BJ (cell line): ENCODE data around the gene OPCML. TPM values are rescaled to one million over a fixed set of nuclear protein-coding genes. Genes with fewer than 3 reads are reported as not detected.

ENCODE experiments used
- CTCF ChIA-PET: fragments of 350-600 bp; formaldehyde crosslinking; extraction: SDS; loops from one replicate; lab custom pipeline; 2021; ENCODE audit warnings: antibody characterized with exemption, inconsistent platforms; lab: Yijun Ruan, JAX
- POLR2A ChIA-PET: fragments of 300-600 bp; sonication (Branson Sonifier 250); formaldehyde crosslinking; extraction: SDS; loops from one replicate; lab custom pipeline; 2021; ENCODE audit warnings: antibody characterized with exemption; lab: Charles Lee
- DNase-seq: peaks from one replicate; pipeline ENCODE4 v3.0.0-alpha.2; 2011; ENCODE audit warnings: low read depth
- H3K27me3 ChIP-seq: 2 replicates; pipeline ENCODE4 v1.6.0; 2011; ENCODE audit warnings: low read length; ENCODE audit not compliant: control insufficient read depth, insufficient read depth
- H3K36me3 ChIP-seq: 2 replicates; pipeline ENCODE4 v1.5.1; 2011; ENCODE audit warnings: low read length; ENCODE audit not compliant: control insufficient read depth, insufficient read depth
- H3K4me3 ChIP-seq: 2 replicates; pipeline ENCODE4 v1.5.1; 2011; ENCODE audit warnings: low read depth, mild to moderate bottlenecking, control low read depth, low read length
- CTCF ChIP-seq: IDR thresholded peaks from 2 replicates; pipeline ENCODE4 v1.5.1; 2011; ENCODE audit warnings: low read depth, mild to moderate bottlenecking, control low read depth, inconsistent platforms, low read length, moderate library complexity; ENCODE audit not compliant: insufficient read depth
- polyA plus RNA-seq: library from polyadenylated mRNA; depleted of rRNA; stranded (reverse); fragments of >200 nt; gene quantifications from 2 replicates; pipeline ENCODE4 v1.2.3, GENCODE V29; 2011

The OPCML gene
- polyA plus RNA-seq, 1 experiment, result 2.0 TPM

GRCh38 chr11:133521502-133521901 is 10.8 kb downstream of the OPCML start:
- ChIA-PET CTCF (no interaction called here), POLR2A (no interaction called here)
- DNase-seq, result no peak

GRCh38 chr11:133520707-133521106 is 11.6 kb downstream of the OPCML start:
- Histone ChIP-seq H3K36me3 (no peaks in the 10 kb centered on the region), H3K4me3 (no peak overlapping the region), H3K27me3 (no peaks in the 10 kb centered on the region)
- no peak for TF ChIP-seq CTCF
- ChIA-PET POLR2A (no interaction called here), CTCF (no interaction called here)
- DNase-seq, result no peak

More at GRCh38 chr11:133521502-133521901, 10.8 kb downstream of the OPCML start:
- no peaks in the 10 kb centered on the region for H3K27me3 ChIP-seq
- no peaks in the 10 kb centered on the region for H3K36me3 ChIP-seq
- H3K4me3 ChIP-seq, result no peak overlapping the region
- TF ChIP-seq CTCF, result no peak

- no peak for DNase-seq
- H3K27me3 ChIP-seq, result no peaks in the 10 kb centered on the region
- ChIA-PET CTCF (no interaction called here), POLR2A (no interaction called here)
- H3K4me3 ChIP-seq, result no peak overlapping the region
- no peaks in the 10 kb centered on the region for H3K36me3 ChIP-seq
- no peak for TF ChIP-seq CTCF
Observed at GRCh38 chr11:133519560-133519959, 12.7 kb downstream of the OPCML start.

- no peak for TF ChIP-seq CTCF
- CTCF ChIA-PET, result no interaction called here
- H3K4me3 ChIP-seq, result no peak overlapping the region
- no peak for DNase-seq
- no peaks in the 10 kb centered on the region for H3K36me3 ChIP-seq
- H3K27me3 ChIP-seq, result no peaks in the 10 kb centered on the region
- POLR2A ChIA-PET, result no interaction called here
Observed at GRCh38 chr11:133518702-133519264, 13.5 kb downstream of the OPCML start.

GRCh38 chr11:133516845-133517244 is 15.5 kb downstream of the OPCML start:
- Histone ChIP-seq H3K27me3 (no peaks in the 10 kb centered on the region), H3K36me3 (no peaks in the 10 kb centered on the region), H3K4me3 (no peak overlapping the region)
- POLR2A ChIA-PET, result no interaction called here
- CTCF ChIA-PET, result no interaction called here
- DNase-seq, result no peak
- TF ChIP-seq CTCF, result no peak
